GM12874 (cell line): ENCODE measurements around the gene HDAC3.

ENCODE experiments used
- TF ChIP-seq, protein P1 (sequence below): IDR thresholded peaks from 2 replicates; pipeline ENCODE4 v1.5.1; 2011; ENCODE audit warnings: low read depth, mild to moderate bottlenecking, control low read depth, low read length, moderate library complexity; ENCODE audit not compliant: insufficient read depth

The HDAC3 gene

DNA sequence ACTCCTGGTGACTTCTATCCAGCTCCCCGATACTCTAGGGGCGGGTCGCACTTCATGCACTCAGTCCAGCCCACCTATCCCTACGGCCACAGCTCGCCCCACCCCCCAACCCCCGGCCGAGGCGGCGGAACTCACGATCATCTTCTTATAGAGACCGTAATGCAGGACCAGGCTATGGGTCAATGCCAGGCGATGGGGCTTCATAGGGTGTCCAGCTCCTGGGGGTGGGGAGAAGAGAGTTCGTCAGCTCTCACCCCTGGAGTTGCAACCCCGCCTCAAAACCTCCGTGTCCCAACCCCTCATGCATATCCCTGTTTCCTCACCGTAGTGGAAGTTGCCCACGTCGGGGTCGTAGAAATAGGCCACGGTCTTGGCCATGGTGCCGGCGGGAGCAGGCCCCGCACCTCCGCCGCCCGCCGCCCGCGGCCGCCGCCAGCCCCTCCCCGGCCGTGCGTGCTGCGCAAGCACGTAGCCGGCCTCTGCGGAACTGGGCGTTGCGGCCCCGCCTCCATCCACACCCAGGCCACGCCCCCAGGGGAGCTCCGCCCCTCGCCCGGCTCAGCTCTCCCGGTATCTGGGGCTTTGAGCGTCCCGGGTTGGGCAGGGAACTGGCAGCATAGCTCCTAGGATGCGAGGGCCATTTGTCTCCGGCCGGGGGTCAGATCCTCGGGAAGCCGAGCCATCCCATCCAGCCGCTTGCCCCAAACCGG lies at the start of gene HDAC3, which contains the start of gene RELL2:
Gene HDAC3 (minus strand): TSS at position 437 of the 710 bp plus-strand sequence. CDS start 59 bp downstream, at position 378.
Gene RELL2 (plus strand): TSS at position 585 of the 710 bp plus-strand sequence. CDS start 1,229 bp downstream, outside the sequence.
- TF ChIP-seq, protein P1, sequence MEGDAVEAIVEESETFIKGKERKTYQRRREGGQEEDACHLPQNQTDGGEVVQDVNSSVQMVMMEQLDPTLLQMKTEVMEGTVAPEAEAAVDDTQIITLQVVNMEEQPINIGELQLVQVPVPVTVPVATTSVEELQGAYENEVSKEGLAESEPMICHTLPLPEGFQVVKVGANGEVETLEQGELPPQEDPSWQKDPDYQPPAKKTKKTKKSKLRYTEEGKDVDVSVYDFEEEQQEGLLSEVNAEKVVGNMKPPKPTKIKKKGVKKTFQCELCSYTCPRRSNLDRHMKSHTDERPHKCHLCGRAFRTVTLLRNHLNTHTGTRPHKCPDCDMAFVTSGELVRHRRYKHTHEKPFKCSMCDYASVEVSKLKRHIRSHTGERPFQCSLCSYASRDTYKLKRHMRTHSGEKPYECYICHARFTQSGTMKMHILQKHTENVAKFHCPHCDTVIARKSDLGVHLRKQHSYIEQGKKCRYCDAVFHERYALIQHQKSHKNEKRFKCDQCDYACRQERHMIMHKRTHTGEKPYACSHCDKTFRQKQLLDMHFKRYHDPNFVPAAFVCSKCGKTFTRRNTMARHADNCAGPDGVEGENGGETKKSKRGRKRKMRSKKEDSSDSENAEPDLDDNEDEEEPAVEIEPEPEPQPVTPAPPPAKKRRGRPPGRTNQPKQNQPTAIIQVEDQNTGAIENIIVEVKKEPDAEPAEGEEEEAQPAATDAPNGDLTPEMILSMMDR: no peak

GRCh38 chr5:141685591-141685990 lies 48.9 kb upstream of the HDAC3 start:
- TF ChIP-seq, protein P1: no peak

- TF ChIP-seq, protein P1: no peak
These were observed 47.0 kb upstream of the HDAC3 start for GRCh38 chr5:141683596-141684141.

DNA sequence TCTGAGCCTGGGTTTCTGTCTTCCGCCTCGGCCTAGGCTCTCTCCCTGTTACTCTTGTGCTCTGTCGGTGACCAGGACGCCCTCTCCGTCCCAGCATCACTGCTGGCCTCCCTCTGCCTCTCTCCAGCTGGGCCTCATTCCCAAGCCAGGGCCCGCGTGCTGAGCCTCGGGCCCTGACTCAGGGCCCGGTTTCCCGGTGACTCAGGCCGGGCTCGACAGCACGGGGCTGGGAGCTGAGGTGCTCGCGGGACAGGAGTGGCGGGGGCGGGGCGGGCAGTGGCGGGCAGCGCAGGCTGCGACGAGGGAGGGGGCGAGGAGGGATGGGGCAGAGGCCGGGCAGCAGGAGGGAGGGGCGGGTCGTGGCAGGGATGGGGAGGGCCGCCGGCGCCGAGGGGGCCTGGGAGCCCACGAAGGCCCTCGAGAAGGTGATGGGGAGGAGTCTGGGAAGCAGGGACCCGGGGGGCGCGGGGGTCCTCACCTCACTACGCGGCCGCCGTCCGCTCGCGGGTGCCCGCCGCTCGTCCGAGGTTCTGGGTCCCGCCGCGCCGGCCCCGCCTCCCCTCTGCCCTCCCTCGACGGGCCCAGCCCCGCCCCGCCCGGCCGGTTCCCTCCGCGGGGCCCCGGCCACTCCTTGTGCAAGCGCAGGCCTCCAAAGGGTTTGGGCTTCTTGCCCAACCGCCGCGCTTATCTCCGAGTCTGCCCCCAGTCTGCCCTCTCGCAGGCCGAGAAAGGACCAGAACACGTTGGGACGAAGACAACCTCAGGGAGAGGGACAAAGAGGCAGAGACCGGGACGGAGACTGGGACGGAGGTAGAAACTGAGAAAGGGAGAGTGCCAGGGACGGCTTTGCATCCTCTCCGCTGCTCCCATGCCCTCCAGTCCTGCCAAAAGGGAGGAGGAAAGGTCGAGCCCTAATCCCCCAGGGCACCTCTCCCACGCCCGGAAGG lies 45.3 kb upstream of the HDAC3 start, which contains the start of gene ARAP3:
Gene ARAP3 (minus strand): TSS at position 536 of the 947 bp plus-strand sequence. CDS start 1,744 bp downstream, outside the sequence.
- TF ChIP-seq, protein P1: no peak

GRCh38 chr5:141681295-141681694 lies 44.6 kb upstream of the HDAC3 start:
- TF ChIP-seq, protein P1: no peak

DNA sequence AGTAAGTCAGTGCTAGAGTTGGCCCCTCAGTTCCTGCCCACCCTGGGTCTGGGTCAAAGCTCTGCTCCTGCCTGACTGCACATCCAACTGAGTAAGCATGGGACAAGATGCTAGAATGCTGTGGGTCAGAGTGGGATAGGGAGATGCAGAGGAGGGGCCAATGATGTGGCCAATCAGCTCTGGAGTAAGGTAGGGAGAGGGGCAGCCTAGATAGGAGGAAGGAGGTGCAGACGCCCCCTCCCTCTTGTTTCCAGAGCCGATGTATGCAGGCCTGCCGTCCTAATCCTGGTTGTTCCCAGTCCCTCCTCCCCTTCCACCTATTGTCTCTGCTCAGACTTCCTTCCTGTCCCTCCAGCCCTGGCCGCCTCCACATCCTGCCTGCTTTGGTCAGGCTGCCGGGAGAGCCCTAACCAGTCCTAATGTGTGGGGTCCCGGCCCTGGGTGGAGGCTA lies 44.1 kb upstream of the HDAC3 start:
- TF ChIP-seq, protein P1: no peak

- TF ChIP-seq, protein P1: no peak
These were observed 43.5 kb upstream of the HDAC3 start for GRCh38 chr5:141680178-141680577.
